Transverse colon (tissue), 4 donors: ENCODE measurements around the gene CDH22. TPM values are rescaled to one million over a fixed set of nuclear protein-coding genes. Genes with fewer than 3 reads are reported as not detected.

ENCODE experiments used
- DNase-seq: peaks from one replicate; pipeline ENCODE4 v3.0.0-alpha.2; 2019
- H3K27ac ChIP-seq, 4 donors: fragments of 200-600 bp; sonication (generic); 2 replicates each; pipeline ENCODE4 v1.5.1; 2016 to 2018; ENCODE audit warnings: inconsistent platforms in 4 of 4
- H3K27me3 ChIP-seq: fragments of 200-600 bp; sonication (generic); 2 replicates; pipeline ENCODE4 v1.5.1; 2017; ENCODE audit warnings: inconsistent platforms
- H3K36me3 ChIP-seq, 4 donors: fragments of 200-600 bp; sonication (generic); 2 replicates each; pipeline ENCODE4 v1.5.1; 2017 to 2019; ENCODE audit warnings: inconsistent platforms in 4 of 4
- H3K4me1 ChIP-seq, 4 donors: fragments of 200-600 bp; sonication (generic); 2 replicates each; pipeline ENCODE4 v1.5.1; 2017 to 2020; ENCODE audit warnings: inconsistent platforms in 4 of 4
- H3K4me3 ChIP-seq, 4 donors: fragments of 200-600 bp; sonication (generic); 1 replicate in 1 of 4; 2 replicates in 3 of 4; pipeline versions ENCODE4 v1.5.1 to v1.6.1; 2017 to 2019; ENCODE audit warnings: inconsistent platforms in 4 of 4
- H3K9me3 ChIP-seq, 2 donors: fragments of 200-600 bp; sonication (generic); 2 replicates each; pipeline ENCODE4 v1.5.1; 2017 to 2019; ENCODE audit warnings: inconsistent platforms in 2 of 2
- EP300 ChIP-seq: sonication (generic); formaldehyde crosslinking; IDR thresholded peaks from one replicate; pipeline ENCODE4 v1.6.1; 2017; ENCODE audit warnings: antibody characterized with exemption, low read depth
- POLR2A ChIP-seq: fragments of 450-650 bp; IDR thresholded peaks from one replicate; pipeline ENCODE4 v1.6.1; 2016; ENCODE audit warnings: antibody characterized with exemption, mild to moderate bottlenecking, moderate library complexity
- POLR2AphosphoS5 ChIP-seq, 3 donors: sonication (generic); formaldehyde crosslinking; IDR thresholded peaks; one replicate each; pipeline ENCODE4 v1.6.1; 2016; ENCODE audit warnings: antibody characterized with exemption in 3 of 3
- WGBS, 2 donors: methylation state at CpG; one replicate each; pipeline ENCODE4 v1.1.5; 2018; ENCODE audit warnings: low coverage in 1 of 2; 5-methylcytosine and 5-hydroxymethylcytosine counted together
- in situ Hi-C, 4 donors: fragments of 200-750 bp; cut with MboI; loops; one replicate each; pipeline versions ENCODE4 v1.15.0 to v1.15.1; 2017; ENCODE audit warnings: low sequenced_read_pairs in 3 of 4, low pct_ligation_motif_present in 1 of 4, low pct_unique_long_range_greater_than_20kb in 1 of 4
- intact Hi-C: fragments of 100-400 bp; cut with DNase I; formaldehyde crosslinking; loops from one replicate; pipeline ENCODE4 v1.15.1; 2023; ENCODE audit warnings: low total_unique reads
- total RNA-seq, 4 donors: library from RNA; depleted of rRNA; stranded (reverse); fragments of >200 nt; gene quantifications; one replicate each; pipeline ENCODE4 v1.1.0, GENCODE V29; 2016
- TF ChIP-seq, protein P1 (sequence below), 5 experiments: fragments of 200-600 bp in 3 of 5; fragments of 450-650 bp in 2 of 5; sonication (generic) in 3 of 5; IDR thresholded peaks; 1 replicate in 2 of 5; 2 replicates in 3 of 5; pipeline ENCODE4 v1.5.1; 2016 to 2017; ENCODE audit warnings: antibody characterized with exemption in 5 of 5, inconsistent platforms in 3 of 5, mild to moderate bottlenecking in 2 of 5, moderate library complexity in 1 of 5

CDH22 gene
- total RNA-seq, 4 donors from 2014 or later: not detected

DNA sequence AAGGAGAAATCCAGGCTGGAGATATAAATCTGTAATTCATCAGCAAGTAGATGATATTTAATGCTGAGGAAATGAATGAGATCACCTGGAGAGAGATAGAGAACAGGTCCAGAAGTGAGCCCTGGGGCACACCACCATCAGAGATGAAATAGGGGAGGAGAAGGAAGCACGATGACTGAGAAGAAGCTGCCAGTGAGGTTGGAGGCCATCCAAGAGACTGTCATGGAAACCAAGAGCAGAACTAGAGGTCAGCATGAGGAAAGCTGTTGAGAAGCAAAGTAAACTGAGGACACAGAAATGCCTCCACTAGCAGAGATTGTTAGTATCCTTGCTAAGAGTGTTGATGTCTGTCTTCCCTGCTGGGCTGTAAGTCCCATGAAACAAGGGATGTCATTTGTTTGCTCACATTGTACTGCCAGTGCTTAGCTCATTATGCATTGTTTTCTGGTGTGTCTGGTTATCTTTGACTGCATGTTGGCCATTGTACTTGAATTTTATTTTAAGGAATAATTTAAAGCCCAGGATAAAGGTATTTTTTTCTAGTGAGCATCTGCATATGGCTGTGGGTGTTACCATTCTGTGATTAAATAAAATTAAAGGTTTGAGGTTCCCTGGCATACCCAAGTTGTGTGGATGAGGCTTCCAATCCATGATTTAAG lies 35.8 kb downstream of the CDH22 start:
- WGBS, 2 donors: 42 to 50% methylated on average over 1 of the region's 1 CpG
- in situ Hi-C loops: no loop called here
- Histone ChIP-seq H3K4me3 (no peak overlapping the region), H3K27ac (no peak overlapping the region), H3K36me3 (no peaks in the 10 kb centered on the region), H3K9me3 (no peaks in the 10 kb centered on the region), H3K4me1 (no peaks in the 10 kb centered on the region), H3K27me3 (peaks cover 87% of the 10 kb centered on the region)
- intact Hi-C loops: loop anchor here (5.0 kb wide), 1 partner anchor 1320 kb away; no protein-coding TSS in a partner anchor
- no peak for DNase-seq
- no peak for TF ChIP-seq EP300
- TF ChIP-seq POLR2AphosphoS5 (IDR thresholded peaks at IDR 0.05): no peak
- TF ChIP-seq, protein P1, sequence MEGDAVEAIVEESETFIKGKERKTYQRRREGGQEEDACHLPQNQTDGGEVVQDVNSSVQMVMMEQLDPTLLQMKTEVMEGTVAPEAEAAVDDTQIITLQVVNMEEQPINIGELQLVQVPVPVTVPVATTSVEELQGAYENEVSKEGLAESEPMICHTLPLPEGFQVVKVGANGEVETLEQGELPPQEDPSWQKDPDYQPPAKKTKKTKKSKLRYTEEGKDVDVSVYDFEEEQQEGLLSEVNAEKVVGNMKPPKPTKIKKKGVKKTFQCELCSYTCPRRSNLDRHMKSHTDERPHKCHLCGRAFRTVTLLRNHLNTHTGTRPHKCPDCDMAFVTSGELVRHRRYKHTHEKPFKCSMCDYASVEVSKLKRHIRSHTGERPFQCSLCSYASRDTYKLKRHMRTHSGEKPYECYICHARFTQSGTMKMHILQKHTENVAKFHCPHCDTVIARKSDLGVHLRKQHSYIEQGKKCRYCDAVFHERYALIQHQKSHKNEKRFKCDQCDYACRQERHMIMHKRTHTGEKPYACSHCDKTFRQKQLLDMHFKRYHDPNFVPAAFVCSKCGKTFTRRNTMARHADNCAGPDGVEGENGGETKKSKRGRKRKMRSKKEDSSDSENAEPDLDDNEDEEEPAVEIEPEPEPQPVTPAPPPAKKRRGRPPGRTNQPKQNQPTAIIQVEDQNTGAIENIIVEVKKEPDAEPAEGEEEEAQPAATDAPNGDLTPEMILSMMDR (IDR thresholded peaks at IDR 0.05): no peak
- no peak for TF ChIP-seq POLR2A

DNA sequence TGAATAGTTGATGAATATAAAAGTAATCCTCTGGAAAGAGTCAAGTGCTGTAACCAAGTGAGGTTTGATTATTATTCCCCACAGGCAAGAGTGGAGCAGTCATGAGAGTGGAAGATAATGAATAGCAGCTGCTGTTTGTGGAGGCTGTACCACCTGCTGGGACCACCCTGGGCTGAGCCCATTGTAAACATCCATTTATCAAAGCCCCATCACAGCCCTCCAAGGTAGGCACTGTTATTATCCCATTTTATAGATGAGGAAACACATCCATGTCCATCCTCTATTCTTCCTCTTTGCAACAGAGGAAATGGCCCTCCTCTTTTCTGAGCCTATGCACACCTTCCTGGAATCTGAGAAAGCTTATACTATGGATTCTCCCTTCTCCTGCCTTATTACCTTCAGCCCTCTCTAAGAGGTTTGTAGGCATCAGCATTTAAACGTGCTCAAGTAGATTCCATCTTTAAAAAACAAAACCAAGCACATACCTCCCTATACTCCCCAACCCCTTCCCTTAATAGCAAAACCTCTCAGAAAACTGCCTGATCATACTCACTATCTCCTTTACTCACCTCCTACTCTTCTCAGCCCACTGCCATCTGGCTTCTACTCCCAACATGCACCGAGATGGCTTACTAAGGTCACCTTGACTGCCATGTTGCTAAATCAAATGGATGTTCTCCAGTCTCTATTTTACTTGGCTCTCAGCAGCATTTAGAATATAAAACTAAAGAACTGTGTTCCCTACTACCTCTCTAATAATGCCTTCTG lies 37.1 kb downstream of the CDH22 start:
- Histone ChIP-seq H3K9me3 (no peaks in the 10 kb centered on the region), H3K4me3 (no peak overlapping the region), H3K27ac (no peak overlapping the region), H3K36me3 (no peaks in the 10 kb centered on the region), H3K27me3 (peaks cover 87% of the 10 kb centered on the region), H3K4me1 (no peaks in the 10 kb centered on the region)
- WGBS, 2 donors: 57 to 69% methylated on average over 2 of the region's 2 CpGs
- TF ChIP-seq POLR2A (no peak), POLR2AphosphoS5 (IDR thresholded peaks at IDR 0.05) (no peak), EP300 (no peak)
- TF ChIP-seq, protein P1 (IDR thresholded peaks at IDR 0.05): no peak
- intact Hi-C loops (loop anchor here (5.0 kb wide), 1 partner anchor 1319 kb away; no protein-coding TSS in a partner anchor), in situ Hi-C loops (no loop called here)
- DNase-seq: no peak

- intact Hi-C loops (no loop called here), in situ Hi-C loops (no loop called here)
- 66 to 75% methylated on average over 2 to 7 of the region's 7 CpGs for WGBS, 2 donors
- no peak overlapping the region for H3K4me3 ChIP-seq
- TF ChIP-seq POLR2A (no peak), POLR2AphosphoS5 (IDR thresholded peaks at IDR 0.05) (no peak), EP300 (no peak)
- TF ChIP-seq, protein P1 (IDR thresholded peaks at IDR 0.05): no peak
- DNase-seq: no peak
- no peaks in the 10 kb centered on the region for H3K4me1 ChIP-seq
- H3K36me3 ChIP-seq: no peaks in the 10 kb centered on the region
- no peaks in the 10 kb centered on the region for H3K9me3 ChIP-seq
- no peak overlapping the region for H3K27ac ChIP-seq
- H3K27me3 ChIP-seq: peaks cover 80% of the 10 kb centered on the region
Measured at GRCh38 chr20:46269372-46269771, 38.9 kb downstream of the CDH22 start.

GRCh38 chr20:46268662-46269061 lies 39.6 kb downstream of the CDH22 start:
- Histone ChIP-seq H3K27me3 (peaks cover 72% of the 10 kb centered on the region), H3K9me3 (no peaks in the 10 kb centered on the region), H3K4me3 (no peak overlapping the region), H3K4me1 (no peaks in the 10 kb centered on the region), H3K36me3 (no peaks in the 10 kb centered on the region), H3K27ac (no peak overlapping the region)
- intact Hi-C loops: no loop called here
- TF ChIP-seq EP300 (no peak), POLR2AphosphoS5 (IDR thresholded peaks at IDR 0.05) (no peak), POLR2A (no peak)
- TF ChIP-seq, protein P1 (IDR thresholded peaks at IDR 0.05): no peak
- WGBS, 2 donors: 77% methylated on average over 3 of the region's 3 CpGs; no CpG with 5 or more reads in 1 of the 2 donors
- DNase-seq: no peak
- in situ Hi-C loops: no loop called here
